HUES6 (cell line): ENCODE data around the gene RBM25.
"Not testable (repeated sequence)": the region's sequence is repeated elsewhere in the genome, so short reads cannot be mapped to it uniquely, and the experiment has no call there.

Experiments
- H3K27ac ChIP-seq: 2 replicates; pipeline ENCODE4 v1.7.0; 2013; ENCODE audit warnings: low read depth, mild to moderate bottlenecking, low read length, inconsistent platforms
- H3K27me3 ChIP-seq: 2 replicates; pipeline ENCODE4 v1.6.1; 2013; ENCODE audit warnings: low read length; ENCODE audit not compliant: control insufficient read depth, insufficient read depth
- H3K36me3 ChIP-seq: 2 replicates; pipeline ENCODE4 v1.6.1; 2013; ENCODE audit warnings: low read length; ENCODE audit not compliant: control insufficient read depth, insufficient read depth
- H3K4me1 ChIP-seq: 2 replicates; pipeline ENCODE4 v1.6.1; 2013; ENCODE audit warnings: low read length; ENCODE audit not compliant: control insufficient read depth, insufficient read depth
- H3K4me3 ChIP-seq: 2 replicates; pipeline ENCODE4 v1.5.1; 2013; ENCODE audit warnings: low read depth, low read length
- H3K9ac ChIP-seq: one replicate; pipeline ENCODE4 v1.6.1; 2013; ENCODE audit warnings: mild to moderate bottlenecking, low read length
- H3K9me3 ChIP-seq: 2 replicates; pipeline ENCODE4 v1.6.1; 2013; ENCODE audit warnings: low read depth, low read length; ENCODE audit not compliant: control insufficient read depth, insufficient read depth

RBM25 gene

GRCh38 chr14:73036706-73037450 lies 21.5 kb upstream of the RBM25 start:
- H3K9me3 ChIP-seq, H3K9ac ChIP-seq, H3K4me1 ChIP-seq, H3K27me3 ChIP-seq, H3K36me3 ChIP-seq, H3K4me3 ChIP-seq, H3K27ac ChIP-seq: not testable (repeated sequence)

GRCh38 chr14:73047808-73048207 lies 10.5 kb upstream of the RBM25 start:
- no peak overlapping the region for H3K9ac ChIP-seq

GRCh38 chr14:73049428-73049827 lies 8.9 kb upstream of the RBM25 start:
- Histone ChIP-seq H3K9ac (no peak overlapping the region), H3K4me3 (no peak overlapping the region), H3K27ac (no peak overlapping the region), H3K27me3 (no peaks in the 10 kb centered on the region), H3K9me3 (no peaks in the 10 kb centered on the region), H3K4me1 (no peaks in the 10 kb centered on the region), H3K36me3 (no peaks in the 10 kb centered on the region)

More at GRCh38 chr14:73047808-73048207, 10.5 kb upstream of the RBM25 start:
- Histone ChIP-seq H3K27ac (no peak overlapping the region), H3K9me3 (no peaks in the 10 kb centered on the region), H3K4me1 (no peaks in the 10 kb centered on the region), H3K4me3 (no peak overlapping the region), H3K27me3 (no peaks in the 10 kb centered on the region), H3K36me3 (no peaks in the 10 kb centered on the region)

- Histone ChIP-seq H3K27me3 (no peaks in the 10 kb centered on the region), H3K9ac (no peak overlapping the region), H3K27ac (no peak overlapping the region), H3K4me3 (no peak overlapping the region), H3K4me1 (peaks cover 2% of the 10 kb centered on the region; the same call in 1 of the 2 replicates), H3K9me3 (no peaks in the 10 kb centered on the region), H3K36me3 (no peaks in the 10 kb centered on the region)
Observed at GRCh38 chr14:73055251-73055650, 3.1 kb upstream of the RBM25 start.

- Histone ChIP-seq H3K4me1 (peaks cover 2% of the 10 kb centered on the region), H3K27ac (peak overlapping the region; percentile 81), H3K36me3 (peaks cover 12% of the 10 kb centered on the region), H3K9me3 (no peaks in the 10 kb centered on the region), H3K27me3 (no peaks in the 10 kb centered on the region), H3K4me3 (peak overlapping the region; percentile 94), H3K9ac (peak overlapping the region; percentile 89)
Observed at GRCh38 chr14:73057944-73058223, 450 bp upstream of the RBM25 start.

- Histone ChIP-seq H3K4me1 (peaks cover 2% of the 10 kb centered on the region), H3K9ac (peak overlapping the region; percentile 96), H3K36me3 (peaks cover 20% of the 10 kb centered on the region), H3K4me3 (peak overlapping the region; percentile 94), H3K27me3 (no peaks in the 10 kb centered on the region), H3K9me3 (no peaks in the 10 kb centered on the region), H3K27ac (peak overlapping the region; percentile 82; the same call in 1 of the 2 replicates)
Observed at GRCh38 chr14:73058922-73059673, 764 bp downstream of the RBM25 start.

- peaks cover 70% of the 10 kb centered on the region for H3K36me3 ChIP-seq
- H3K9me3 ChIP-seq, result no peaks in the 10 kb centered on the region
Observed at GRCh38 chr14:73069585-73069984, 11.3 kb downstream of the RBM25 start.

GRCh38 chr14:73091044-73091443 lies 32.7 kb downstream of the RBM25 start:
- Histone ChIP-seq H3K4me3 (no peak overlapping the region), H3K27ac (no peak overlapping the region), H3K9me3 (no peaks in the 10 kb centered on the region), H3K9ac (no peak overlapping the region), H3K36me3 (peaks cover 80% of the 10 kb centered on the region), H3K27me3 (no peaks in the 10 kb centered on the region), H3K4me1 (no peaks in the 10 kb centered on the region)

More at GRCh38 chr14:73069585-73069984, 11.3 kb downstream of the RBM25 start:
- no peaks in the 10 kb centered on the region for H3K4me1 ChIP-seq
- no peak overlapping the region for H3K27ac ChIP-seq
- no peak overlapping the region for H3K9ac ChIP-seq
- no peaks in the 10 kb centered on the region for H3K27me3 ChIP-seq
- no peak overlapping the region for H3K4me3 ChIP-seq

GRCh38 chr14:73097421-73097820 lies 39.1 kb downstream of the RBM25 start:
- Histone ChIP-seq H3K36me3 (peaks cover 86% of the 10 kb centered on the region), H3K9ac (no peak overlapping the region), H3K4me3 (no peak overlapping the region), H3K27ac (no peak overlapping the region), H3K9me3 (no peaks in the 10 kb centered on the region), H3K4me1 (no peaks in the 10 kb centered on the region), H3K27me3 (no peaks in the 10 kb centered on the region)

GRCh38 chr14:73100334-73100733 lies 42.0 kb downstream of the RBM25 start:
- Histone ChIP-seq H3K36me3 (peaks cover 94% of the 10 kb centered on the region), H3K27ac (no peak overlapping the region)

GRCh38 chr14:73102806-73103497 lies 44.6 kb downstream of the RBM25 start:
- peaks cover 98% of the 10 kb centered on the region for H3K36me3 ChIP-seq

More at GRCh38 chr14:73100334-73100733, 42.0 kb downstream of the RBM25 start:
- Histone ChIP-seq H3K9ac (no peak overlapping the region), H3K9me3 (no peaks in the 10 kb centered on the region), H3K27me3 (no peaks in the 10 kb centered on the region), H3K4me1 (no peaks in the 10 kb centered on the region), H3K4me3 (no peak overlapping the region)

More at GRCh38 chr14:73102806-73103497, 44.6 kb downstream of the RBM25 start:
- Histone ChIP-seq H3K4me3 (no peak overlapping the region), H3K9me3 (no peaks in the 10 kb centered on the region), H3K9ac (no peak overlapping the region), H3K27me3 (no peaks in the 10 kb centered on the region), H3K27ac (no peak overlapping the region), H3K4me1 (no peaks in the 10 kb centered on the region)
